Spinal cord (tissue), 10 donors: ENCODE results near the gene MEDAG. TPM values are rescaled to one million over a fixed set of nuclear protein-coding genes. Genes with fewer than 3 reads are reported as not detected.
"Not testable (repeated sequence)": the region's sequence is repeated elsewhere in the genome, so short reads cannot be mapped to it uniquely, and the experiment has no call there.

ENCODE experiments used
- DNase-seq, 6 donors: peaks; one replicate each; pipeline versions ENCODE4 v3.0.0 to v3.0.0-alpha.2; 2013 to 2015; ENCODE audit warnings: low spot score in 6 of 6, low read depth in 4 of 6
- H3K27ac ChIP-seq: one replicate; pipeline ENCODE4 v1.5.1; 2013; ENCODE audit warnings: low read depth, low read length, control low read depth
- H3K27me3 ChIP-seq: one replicate; pipeline ENCODE4 v1.6.1; 2013; ENCODE audit warnings: low read length; ENCODE audit not compliant: control insufficient read depth, insufficient read depth
- H3K36me3 ChIP-seq: one replicate; pipeline ENCODE4 v1.6.1; 2013; ENCODE audit warnings: low read length; ENCODE audit not compliant: control insufficient read depth, insufficient read depth
- H3K4me1 ChIP-seq: one replicate; pipeline ENCODE4 v1.6.1; 2013; ENCODE audit warnings: low read length; ENCODE audit not compliant: control insufficient read depth, insufficient read depth
- H3K4me3 ChIP-seq: one replicate; pipeline ENCODE4 v1.5.1; 2013; ENCODE audit warnings: low read depth, low read length, control low read depth
- H3K9me3 ChIP-seq: one replicate; pipeline ENCODE4 v1.6.1; 2013; ENCODE audit warnings: low read length; ENCODE audit not compliant: control insufficient read depth, insufficient read depth
- WGBS: methylation state at CpG from one replicate; pipeline ENCODE4 v1.1.5; 2013; ENCODE audit warnings: missing lambda C conversion rate; ENCODE audit not compliant: insufficient coverage; 5-methylcytosine and 5-hydroxymethylcytosine counted together
- polyA plus RNA-seq, 2 donors: library from polyadenylated mRNA; unstranded; fragments of 120-200 nt; gene quantifications; one replicate each; pipeline ENCODE4 v1.2.1, GENCODE V29; 2013; ENCODE audit not compliant: insufficient read length in 2 of 2
- total RNA-seq, 2 donors: library from RNA; depleted of rRNA in 1 of 2; stranded (reverse); fragments of 120-200 nt in 1 of 2; fragments of >200 nt in 1 of 2; gene quantifications; one replicate each; pipeline versions ENCODE4 v1.2.3 to v1.2.4, GENCODE V29; 2013 to 2014
- donor health status: healthy.

MEDAG gene
- total and polyA plus RNA-seq, 4 donors = 1.4 to 12.1 (median 7.5) TPM

- H3K4me3 ChIP-seq = no peak overlapping the region
- H3K36me3 ChIP-seq = no peaks in the 10 kb centered on the region
- H3K9me3 ChIP-seq = no peaks in the 10 kb centered on the region
- DNase-seq = no peak
- no peak overlapping the region for H3K27ac ChIP-seq
- no CpG with 5 or more reads among the region's 6 CpGs for WGBS
- no peaks in the 10 kb centered on the region for H3K27me3 ChIP-seq
- peaks cover 12% of the 10 kb centered on the region for H3K4me1 ChIP-seq
These were observed 12.8 kb downstream of the MEDAG start for GRCh38 chr13:30918662-30919405.

GRCh38 chr13:30920162-30920909 lies 14.3 kb downstream of the MEDAG start:
- no peak overlapping the region for H3K4me3 ChIP-seq
- DNase-seq = no peak
- no peaks in the 10 kb centered on the region for H3K9me3 ChIP-seq
- no peak overlapping the region for H3K27ac ChIP-seq
- H3K4me1 ChIP-seq = peaks cover 11% of the 10 kb centered on the region
- H3K36me3 ChIP-seq = no peaks in the 10 kb centered on the region
- no peaks in the 10 kb centered on the region for H3K27me3 ChIP-seq
- WGBS = 96% methylated on average over 4 of the region's 5 CpGs

DNA sequence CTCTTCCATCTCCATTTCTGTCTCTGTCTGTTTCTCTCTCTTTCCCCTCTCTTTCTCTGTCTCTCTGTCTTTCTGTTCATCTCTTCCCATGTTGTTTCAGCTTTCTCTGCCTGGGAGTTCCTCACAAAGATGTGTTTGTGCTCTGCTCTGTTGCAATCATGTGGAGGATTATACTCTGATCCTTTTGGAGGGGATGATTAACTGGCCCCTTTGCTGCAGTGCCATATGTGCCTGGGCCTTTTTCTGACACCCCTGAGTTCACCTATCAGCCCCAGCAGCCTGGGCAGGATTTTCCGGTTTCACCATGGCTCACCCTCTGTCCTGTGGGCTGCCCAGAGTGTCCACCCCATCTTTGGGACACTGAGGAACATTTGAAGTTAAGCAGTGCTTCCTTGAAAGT lies 17.3 kb downstream of the MEDAG start:
- no peaks in the 10 kb centered on the region for H3K4me1 ChIP-seq
- no peaks in the 10 kb centered on the region for H3K36me3 ChIP-seq
- no peaks in the 10 kb centered on the region for H3K9me3 ChIP-seq
- no peaks in the 10 kb centered on the region for H3K27me3 ChIP-seq
- no peak for DNase-seq
- WGBS = 80% methylated on average over 1 of the region's 1 CpG
- H3K27ac ChIP-seq = no peak overlapping the region
- no peak overlapping the region for H3K4me3 ChIP-seq

DNA sequence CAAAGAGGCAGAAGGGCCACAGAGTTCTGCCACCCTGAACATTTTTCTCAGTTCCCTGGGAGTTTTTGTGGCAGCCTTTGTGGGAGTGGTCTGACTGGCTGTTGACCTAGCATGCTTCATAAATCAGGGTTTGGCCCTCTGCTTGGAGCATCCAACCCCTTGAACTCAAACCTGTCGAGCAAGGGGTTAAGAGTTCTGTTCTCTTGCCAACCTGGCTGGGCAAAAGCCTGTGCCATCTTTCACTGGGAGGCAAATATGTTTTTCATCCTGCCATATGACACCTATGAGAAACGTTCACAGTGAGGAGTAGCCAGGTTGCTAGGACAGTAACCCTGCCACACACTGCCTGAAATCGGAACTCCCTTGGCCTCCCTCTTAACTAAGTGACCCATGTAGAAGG lies 18.6 kb downstream of the MEDAG start:
- Histone ChIP-seq H3K9me3 (no peaks in the 10 kb centered on the region), H3K4me1 (no peaks in the 10 kb centered on the region), H3K27ac (no peak overlapping the region), H3K4me3 (no peak overlapping the region), H3K27me3 (no peaks in the 10 kb centered on the region), H3K36me3 (no peaks in the 10 kb centered on the region)
- no peak for DNase-seq
- WGBS = no CpG with 5 or more reads among the region's 3 CpGs

DNA sequence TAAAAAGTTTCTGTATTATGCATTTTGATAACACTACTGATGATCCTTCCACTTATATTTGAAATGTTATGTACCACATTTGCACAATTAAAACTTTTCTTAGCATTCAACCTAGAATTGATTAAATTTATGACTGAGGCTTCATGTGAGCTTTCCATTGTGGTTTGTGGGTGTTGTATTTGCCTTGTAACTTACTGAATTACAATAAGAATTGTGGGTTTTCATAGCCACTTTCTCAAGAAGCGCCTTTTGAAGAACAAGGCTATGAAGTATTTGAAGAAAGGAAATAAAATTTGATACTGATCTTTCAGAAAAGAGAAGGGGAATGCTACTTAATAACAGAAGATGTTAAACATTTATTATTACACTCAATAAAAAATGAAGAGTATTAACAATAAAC lies 19.4 kb downstream of the MEDAG start:
- WGBS = no CpG with 5 or more reads among the region's 1 CpG
- no peak overlapping the region for H3K27ac ChIP-seq
- H3K9me3 ChIP-seq = no peaks in the 10 kb centered on the region
- DNase-seq = no peak
- no peak overlapping the region for H3K4me3 ChIP-seq
- no peaks in the 10 kb centered on the region for H3K27me3 ChIP-seq
- no peaks in the 10 kb centered on the region for H3K36me3 ChIP-seq
- H3K4me1 ChIP-seq = no peaks in the 10 kb centered on the region

DNA sequence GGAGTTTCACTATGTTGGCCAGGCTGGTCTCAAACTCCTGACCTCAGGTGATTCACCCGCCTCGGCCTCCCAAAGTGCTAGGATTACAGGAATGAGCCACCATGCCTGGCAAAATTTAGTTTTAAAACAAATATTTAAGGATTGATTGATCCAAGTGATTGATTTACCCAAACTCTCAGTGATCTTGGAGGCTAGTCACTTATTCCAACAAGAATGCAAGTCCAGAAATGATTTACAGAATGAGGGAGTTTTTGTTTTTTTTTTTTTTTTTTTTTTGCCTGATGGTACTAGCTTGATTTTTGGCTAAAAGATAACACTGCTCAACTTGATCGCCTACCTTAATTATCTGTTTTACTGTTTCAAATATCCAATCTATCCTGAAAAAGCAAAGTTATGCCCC lies 20.7 kb downstream of the MEDAG start:
- H3K9me3 ChIP-seq = no peaks in the 10 kb centered on the region
- H3K27ac ChIP-seq = no peak overlapping the region
- H3K27me3 ChIP-seq = no peaks in the 10 kb centered on the region
- H3K4me1 ChIP-seq = no peaks in the 10 kb centered on the region
- H3K36me3 ChIP-seq = no peaks in the 10 kb centered on the region
- H3K4me3 ChIP-seq = no peak overlapping the region
- WGBS = no CpG with 5 or more reads among the region's 3 CpGs
- no peak for DNase-seq

- H3K4me1 ChIP-seq, DNase-seq: not testable (repeated sequence)
- WGBS = no CpG with 5 or more reads among the region's 3 CpGs
These were observed 21.1 kb downstream of the MEDAG start for GRCh38 chr13:30927188-30927587.

GRCh38 chr13:30927595-30927994 lies 21.5 kb downstream of the MEDAG start:
- WGBS = no CpG with 5 or more reads among the region's 1 CpG

More at GRCh38 chr13:30927188-30927587, 21.1 kb downstream of the MEDAG start:
- not testable (repeated sequence) for H3K27ac ChIP-seq, H3K36me3 ChIP-seq, H3K9me3 ChIP-seq, H3K4me3 ChIP-seq, H3K27me3 ChIP-seq

DNA sequence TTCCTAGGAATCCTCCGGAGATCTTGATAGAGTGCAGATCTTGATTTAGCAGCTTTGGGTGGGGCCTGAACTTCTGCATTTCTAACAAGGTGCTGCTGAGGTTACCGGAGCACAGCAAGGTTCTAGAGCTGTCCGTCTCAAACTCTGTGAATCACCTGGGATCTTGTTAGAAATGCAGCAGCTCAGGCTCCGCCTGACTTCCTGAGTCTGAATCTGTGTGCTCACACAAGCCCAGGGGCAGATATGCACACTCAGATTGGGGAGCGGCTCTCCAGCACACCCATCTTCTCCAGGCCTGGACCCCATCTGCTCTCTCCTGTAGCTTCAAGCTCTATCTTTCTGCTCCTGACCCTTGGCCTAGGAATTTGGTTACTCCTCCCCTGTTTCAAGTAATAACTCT lies 22.9 kb downstream of the MEDAG start:
- peaks cover 16% of the 10 kb centered on the region for H3K4me1 ChIP-seq
- no peaks in the 10 kb centered on the region for H3K36me3 ChIP-seq
- H3K9me3 ChIP-seq = no peaks in the 10 kb centered on the region
- DNase-seq = no peak
- no peak overlapping the region for H3K27ac ChIP-seq
- H3K27me3 ChIP-seq = no peaks in the 10 kb centered on the region
- WGBS = 94% methylated on average over 5 of the region's 5 CpGs
- H3K4me3 ChIP-seq = no peak overlapping the region

More at GRCh38 chr13:30927595-30927994, 21.5 kb downstream of the MEDAG start:
- no peak for DNase-seq
- Histone ChIP-seq H3K9me3 (no peaks in the 10 kb centered on the region), H3K27me3 (no peaks in the 10 kb centered on the region), H3K36me3 (no peaks in the 10 kb centered on the region), H3K4me3 (no peak overlapping the region), H3K4me1 (peaks cover 8% of the 10 kb centered on the region), H3K27ac (no peak overlapping the region)
